HepG2 (cell line): ENCODE data around the gene MICAL3. TPM values are rescaled to one million over a fixed set of nuclear protein-coding genes. Genes with fewer than 3 reads are reported as not detected.

Experiments used
- AKAP8 ChIP-seq: sonication (generic); formaldehyde crosslinking; IDR thresholded peaks from 2 replicates; pipeline ENCODE4 v1.5.1; 2020; ENCODE audit warnings: mild to moderate bottlenecking, missing genetic modification reagents
- ELF4 ChIP-seq: sonication (generic); formaldehyde crosslinking; IDR thresholded peaks from 2 replicates; pipeline ENCODE4 v1.5.0; 2020; ENCODE audit warnings: missing genetic modification reagents, mild to moderate bottlenecking, moderate library complexity, borderline replicate concordance
- JDP2 ChIP-seq: sonication (generic); formaldehyde crosslinking; IDR thresholded peaks from 2 replicates; pipeline ENCODE4 v1.8.1; 2022; ENCODE audit warnings: missing genetic modification reagents, borderline replicate concordance
- KLF6 ChIP-seq: IDR thresholded peaks from 2 replicates; pipeline ENCODE4 v1.8.0; 2016; ENCODE audit warnings: missing biosample characterization, missing genetic modification reagents
- NR2C2 ChIP-seq: sonication (generic); formaldehyde crosslinking; IDR thresholded peaks from 2 replicates; pipeline ENCODE4 v1.4.0; 2020; ENCODE audit warnings: missing genetic modification reagents, mild to moderate bottlenecking, moderate library complexity, borderline replicate concordance
- NRL ChIP-seq: sonication (generic); formaldehyde crosslinking; IDR thresholded peaks from 2 replicates; pipeline ENCODE4 v1.5.0; 2020; ENCODE audit warnings: missing genetic modification reagents, mild to moderate bottlenecking, moderate library complexity, borderline replicate concordance
- U2AF1 ChIP-seq: fragments of 200-400 bp; formaldehyde crosslinking; optimal IDR thresholded peaks from 2 replicates; pipeline ENCODE3; 2017; ENCODE audit warnings: mild to moderate bottlenecking, low read depth, low read length
- ZNF256 ChIP-seq: sonication (generic); formaldehyde crosslinking; conservative IDR thresholded peaks from 2 replicates; pipeline ENCODE4 v1.4.0; 2020; ENCODE audit warnings: missing genetic modification reagents
- ZNF335 ChIP-seq: sonication (generic); formaldehyde crosslinking; IDR thresholded peaks from 2 replicates; pipeline ENCODE4 v1.4.0; 2020; ENCODE audit warnings: missing genetic modification reagents
- polyA plus RNA-seq, 8 experiments: library from polyadenylated mRNA; depleted of rRNA in 3 of 8; stranded (reverse) in 7 of 8; unstranded in 1 of 8; fragments of >200 nt; fragmentation: Illumina TruSeq in 4 of 8; extraction: Trizol in 4 of 8; gene quantifications; 2 replicates each; pipeline versions ENCODE4 v1.2.1 to v1.2.3, GENCODE V29; 2011 to 2016; ENCODE audit warnings: low read depth in 4 of 8, missing spikeins in 1 of 8, mixed read lengths in 1 of 8; ENCODE audit not compliant: insufficient read depth in 1 of 8
- total RNA-seq, 5 experiments: library from RNA; depleted of rRNA; stranded (reverse); fragments of >200 nt; fragmentation: Illumina TruSeq; extraction: Trizol; gene quantifications; 2 replicates each; pipeline ENCODE4 v1.2.3, GENCODE V29; 2016; ENCODE audit warnings: low read depth in 1 of 5
- TF ChIP-seq, protein P1 (sequence below): sonication (generic); formaldehyde crosslinking; IDR thresholded peaks from 2 replicates; pipeline ENCODE4 v1.4.0; 2020; ENCODE audit warnings: missing genetic modification reagents
- TF ChIP-seq, protein P2 (sequence below): sonication (generic); formaldehyde crosslinking; IDR thresholded peaks from 2 replicates; pipeline ENCODE4 v1.4.0; 2020; ENCODE audit warnings: missing genetic modification reagents
- TF ChIP-seq, protein P3 (sequence below), 2 experiments: fragments of 450-650 bp in 1 of 2; sonication (generic) in 1 of 2; formaldehyde crosslinking; IDR thresholded peaks; 2 replicates each; pipeline versions ENCODE4 v1.5.0 to v1.8.0; 2020 to 2022; ENCODE audit warnings: mild to moderate bottlenecking in 1 of 2, missing genetic modification reagents in 1 of 2
- TF ChIP-seq, protein P4 (sequence below): sonication (generic); formaldehyde crosslinking; IDR thresholded peaks from 2 replicates; pipeline ENCODE4 v1.5.0; 2020; ENCODE audit warnings: mild to moderate bottlenecking, missing genetic modification reagents
- TF ChIP-seq, protein P5 (sequence below): sonication (generic); formaldehyde crosslinking; IDR thresholded peaks from 2 replicates; pipeline ENCODE4 v1.5.0; 2020; ENCODE audit warnings: mild to moderate bottlenecking, missing genetic modification reagents

Gene MICAL3
- total and polyA plus RNA-seq, 2 of the 13 experiments (the other 11 are each of a cell fraction or from before 2014, with no cell fraction given) = 5.3 to 12.5 TPM

DNA sequence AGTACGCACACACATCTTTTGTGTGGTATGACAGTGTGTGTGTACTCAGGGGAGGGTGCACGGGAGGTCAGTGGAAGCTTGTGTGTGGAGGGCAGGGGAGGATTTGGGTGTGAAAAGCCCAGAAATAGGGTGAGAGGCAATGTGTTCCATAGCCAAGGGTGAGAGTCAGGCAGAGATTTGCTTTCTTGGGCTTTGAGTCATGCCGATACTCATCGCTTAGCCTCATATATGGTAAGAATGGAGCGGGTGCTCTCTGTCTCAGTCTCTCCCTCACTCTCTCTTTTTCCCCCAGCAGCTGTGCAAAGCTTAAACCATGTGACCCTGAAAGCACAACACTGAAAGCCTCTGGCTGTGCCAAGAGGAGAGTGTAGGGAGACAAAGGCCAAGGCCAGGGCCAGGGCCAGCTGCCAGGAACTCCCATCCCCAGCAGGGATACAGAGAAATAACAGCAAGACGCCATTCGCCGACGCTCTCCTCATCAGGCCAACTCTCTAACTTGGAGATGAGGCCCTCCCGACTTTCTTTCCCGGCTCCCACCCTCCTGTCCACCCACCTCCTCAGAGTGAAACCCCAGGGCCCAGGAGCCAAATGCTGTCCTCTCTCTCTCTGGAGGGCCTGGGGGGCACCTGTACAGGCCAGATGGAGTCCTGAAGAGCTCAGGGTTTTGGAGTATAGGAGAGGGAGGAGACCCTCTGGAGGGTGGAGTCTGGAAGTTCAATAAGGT, 20.3 kb upstream of the MICAL3 start (continued):
- TF ChIP-seq, protein P1, sequence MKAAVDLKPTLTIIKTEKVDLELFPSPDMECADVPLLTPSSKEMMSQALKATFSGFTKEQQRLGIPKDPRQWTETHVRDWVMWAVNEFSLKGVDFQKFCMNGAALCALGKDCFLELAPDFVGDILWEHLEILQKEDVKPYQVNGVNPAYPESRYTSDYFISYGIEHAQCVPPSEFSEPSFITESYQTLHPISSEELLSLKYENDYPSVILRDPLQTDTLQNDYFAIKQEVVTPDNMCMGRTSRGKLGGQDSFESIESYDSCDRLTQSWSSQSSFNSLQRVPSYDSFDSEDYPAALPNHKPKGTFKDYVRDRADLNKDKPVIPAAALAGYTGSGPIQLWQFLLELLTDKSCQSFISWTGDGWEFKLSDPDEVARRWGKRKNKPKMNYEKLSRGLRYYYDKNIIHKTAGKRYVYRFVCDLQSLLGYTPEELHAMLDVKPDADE (CRISPR knock-in tag) = no peak
- peak; percentile 48; the same call in 1 of the 2 replicates for TF ChIP-seq AKAP8 (CRISPR knock-in tag)
- TF ChIP-seq U2AF1 = no peak
- TF ChIP-seq NRL (CRISPR knock-in tag) = peak; percentile 44; the same call in 1 of the 2 replicates
- TF ChIP-seq, protein P2, sequence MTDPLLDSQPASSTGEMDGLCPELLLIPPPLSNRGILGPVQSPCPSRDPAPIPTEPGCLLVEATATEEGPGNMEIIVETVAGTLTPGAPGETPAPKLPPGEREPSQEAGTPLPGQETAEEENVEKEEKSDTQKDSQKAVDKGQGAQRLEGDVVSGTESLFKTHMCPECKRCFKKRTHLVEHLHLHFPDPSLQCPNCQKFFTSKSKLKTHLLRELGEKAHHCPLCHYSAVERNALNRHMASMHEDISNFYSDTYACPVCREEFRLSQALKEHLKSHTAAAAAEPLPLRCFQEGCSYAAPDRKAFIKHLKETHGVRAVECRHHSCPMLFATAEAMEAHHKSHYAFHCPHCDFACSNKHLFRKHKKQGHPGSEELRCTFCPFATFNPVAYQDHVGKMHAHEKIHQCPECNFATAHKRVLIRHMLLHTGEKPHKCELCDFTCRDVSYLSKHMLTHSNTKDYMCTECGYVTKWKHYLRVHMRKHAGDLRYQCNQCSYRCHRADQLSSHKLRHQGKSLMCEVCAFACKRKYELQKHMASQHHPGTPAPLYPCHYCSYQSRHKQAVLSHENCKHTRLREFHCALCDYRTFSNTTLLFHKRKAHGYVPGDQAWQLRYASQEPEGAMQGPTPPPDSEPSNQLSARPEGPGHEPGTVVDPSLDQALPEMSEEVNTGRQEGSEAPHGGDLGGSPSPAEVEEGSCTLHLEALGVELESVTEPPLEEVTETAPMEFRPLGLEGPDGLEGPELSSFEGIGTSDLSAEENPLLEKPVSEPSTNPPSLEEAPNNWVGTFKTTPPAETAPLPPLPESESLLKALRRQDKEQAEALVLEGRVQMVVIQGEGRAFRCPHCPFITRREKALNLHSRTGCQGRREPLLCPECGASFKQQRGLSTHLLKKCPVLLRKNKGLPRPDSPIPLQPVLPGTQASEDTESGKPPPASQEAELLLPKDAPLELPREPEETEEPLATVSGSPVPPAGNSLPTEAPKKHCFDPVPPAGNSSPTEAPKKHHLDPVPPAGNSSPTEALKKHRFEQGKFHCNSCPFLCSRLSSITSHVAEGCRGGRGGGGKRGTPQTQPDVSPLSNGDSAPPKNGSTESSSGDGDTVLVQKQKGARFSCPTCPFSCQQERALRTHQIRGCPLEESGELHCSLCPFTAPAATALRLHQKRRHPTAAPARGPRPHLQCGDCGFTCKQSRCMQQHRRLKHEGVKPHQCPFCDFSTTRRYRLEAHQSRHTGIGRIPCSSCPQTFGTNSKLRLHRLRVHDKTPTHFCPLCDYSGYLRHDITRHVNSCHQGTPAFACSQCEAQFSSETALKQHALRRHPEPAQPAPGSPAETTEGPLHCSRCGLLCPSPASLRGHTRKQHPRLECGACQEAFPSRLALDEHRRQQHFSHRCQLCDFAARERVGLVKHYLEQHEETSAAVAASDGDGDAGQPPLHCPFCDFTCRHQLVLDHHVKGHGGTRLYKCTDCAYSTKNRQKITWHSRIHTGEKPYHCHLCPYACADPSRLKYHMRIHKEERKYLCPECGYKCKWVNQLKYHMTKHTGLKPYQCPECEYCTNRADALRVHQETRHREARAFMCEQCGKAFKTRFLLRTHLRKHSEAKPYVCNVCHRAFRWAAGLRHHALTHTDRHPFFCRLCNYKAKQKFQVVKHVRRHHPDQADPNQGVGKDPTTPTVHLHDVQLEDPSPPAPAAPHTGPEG (CRISPR knock-in tag) = no peak
- TF ChIP-seq NR2C2 (CRISPR knock-in tag) = peak; percentile 62; the same call in 1 of the 2 replicates
- TF ChIP-seq, protein P3, sequence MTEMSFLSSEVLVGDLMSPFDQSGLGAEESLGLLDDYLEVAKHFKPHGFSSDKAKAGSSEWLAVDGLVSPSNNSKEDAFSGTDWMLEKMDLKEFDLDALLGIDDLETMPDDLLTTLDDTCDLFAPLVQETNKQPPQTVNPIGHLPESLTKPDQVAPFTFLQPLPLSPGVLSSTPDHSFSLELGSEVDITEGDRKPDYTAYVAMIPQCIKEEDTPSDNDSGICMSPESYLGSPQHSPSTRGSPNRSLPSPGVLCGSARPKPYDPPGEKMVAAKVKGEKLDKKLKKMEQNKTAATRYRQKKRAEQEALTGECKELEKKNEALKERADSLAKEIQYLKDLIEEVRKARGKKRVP (CRISPR knock-in tag; IDR thresholded peaks at IDR 0.05) = no peak
- no peak for TF ChIP-seq KLF6 (CRISPR knock-in tag)
- TF ChIP-seq, protein P4, sequence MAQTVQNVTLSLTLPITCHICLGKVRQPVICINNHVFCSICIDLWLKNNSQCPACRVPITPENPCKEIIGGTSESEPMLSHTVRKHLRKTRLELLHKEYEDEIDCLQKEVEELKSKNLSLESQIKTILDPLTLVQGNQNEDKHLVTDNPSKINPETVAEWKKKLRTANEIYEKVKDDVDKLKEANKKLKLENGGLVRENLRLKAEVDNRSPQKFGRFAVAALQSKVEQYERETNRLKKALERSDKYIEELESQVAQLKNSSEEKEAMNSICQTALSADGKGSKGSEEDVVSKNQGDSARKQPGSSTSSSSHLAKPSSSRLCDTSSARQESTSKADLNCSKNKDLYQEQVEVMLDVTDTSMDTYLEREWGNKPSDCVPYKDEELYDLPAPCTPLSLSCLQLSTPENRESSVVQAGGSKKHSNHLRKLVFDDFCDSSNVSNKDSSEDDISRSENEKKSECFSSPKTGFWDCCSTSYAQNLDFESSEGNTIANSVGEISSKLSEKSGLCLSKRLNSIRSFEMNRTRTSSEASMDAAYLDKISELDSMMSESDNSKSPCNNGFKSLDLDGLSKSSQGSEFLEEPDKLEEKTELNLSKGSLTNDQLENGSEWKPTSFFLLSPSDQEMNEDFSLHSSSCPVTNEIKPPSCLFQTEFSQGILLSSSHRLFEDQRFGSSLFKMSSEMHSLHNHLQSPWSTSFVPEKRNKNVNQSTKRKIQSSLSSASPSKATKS (CRISPR knock-in tag) = no peak
- TF ChIP-seq ELF4 = no peak
- TF ChIP-seq, protein P5, sequence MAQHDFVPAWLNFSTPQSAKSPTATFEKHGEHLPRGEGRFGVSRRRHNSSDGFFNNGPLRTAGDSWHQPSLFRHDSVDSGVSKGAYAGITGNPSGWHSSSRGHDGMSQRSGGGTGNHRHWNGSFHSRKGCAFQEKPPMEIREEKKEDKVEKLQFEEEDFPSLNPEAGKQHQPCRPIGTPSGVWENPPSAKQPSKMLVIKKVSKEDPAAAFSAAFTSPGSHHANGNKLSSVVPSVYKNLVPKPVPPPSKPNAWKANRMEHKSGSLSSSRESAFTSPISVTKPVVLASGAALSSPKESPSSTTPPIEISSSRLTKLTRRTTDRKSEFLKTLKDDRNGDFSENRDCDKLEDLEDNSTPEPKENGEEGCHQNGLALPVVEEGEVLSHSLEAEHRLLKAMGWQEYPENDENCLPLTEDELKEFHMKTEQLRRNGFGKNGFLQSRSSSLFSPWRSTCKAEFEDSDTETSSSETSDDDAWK (CRISPR knock-in tag) = no peak
- TF ChIP-seq ZNF256 (CRISPR knock-in tag) = no peak
- no peak for TF ChIP-seq JDP2 (CRISPR knock-in tag)
- TF ChIP-seq ZNF335 (CRISPR knock-in tag) = peak; percentile 70; the same call in 1 of the 2 replicates
